Measurements from ENCODE around the gene VSNL1.

VSNL1 gene

DNA sequence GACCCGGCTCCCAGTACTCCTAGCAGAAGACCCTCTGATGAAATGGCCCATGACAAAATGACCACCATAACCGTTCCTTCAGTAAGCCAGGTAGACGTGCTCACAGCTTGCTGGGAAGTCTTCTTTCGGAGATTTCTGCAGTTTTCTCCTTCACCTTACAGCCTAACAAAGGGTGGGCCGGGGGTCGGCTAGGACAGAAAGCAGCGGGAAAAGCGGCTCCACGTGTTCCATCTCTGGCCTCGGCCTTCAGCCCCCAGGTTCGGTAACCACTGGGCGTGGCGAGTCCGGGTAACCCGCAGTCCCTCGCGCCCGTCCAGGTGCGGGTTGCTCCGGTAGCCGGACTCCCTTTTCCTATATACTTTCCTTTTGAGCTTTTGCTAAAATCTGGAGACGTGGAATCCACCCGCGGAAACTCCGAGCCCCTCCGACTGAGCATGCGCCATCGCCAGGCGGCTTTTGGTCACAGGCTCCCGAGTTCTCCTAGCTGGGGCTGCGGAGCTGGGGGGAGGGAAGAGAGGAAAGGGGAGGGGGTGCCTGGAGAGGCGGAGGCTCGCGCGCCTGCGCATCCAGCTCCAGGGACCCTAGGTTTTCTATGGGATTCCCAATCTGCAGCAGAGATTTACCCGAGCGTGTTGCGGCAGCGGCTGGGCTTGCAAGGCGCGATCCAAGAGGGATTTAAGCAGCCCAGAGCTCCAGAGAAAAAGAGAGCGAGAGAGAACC lies at the start of gene VSNL1:
TSS of gene VSNL1 (plus strand) at position 604 of the 720 bp plus-strand sequence. CDS start 51,379 bp downstream, outside the sequence.
- in situ Hi-C loops (cut with HindIII; ENCODE audit: low sequenced_read_pairs), result no loop called here
- H3K4me3 ChIP-seq (ENCODE audit: low read depth, low read length), result peak within 1 kb of the TSS; percentile 63
- peak; percentile 94 for DNase-seq (ENCODE audit: low read depth, low spot score)
- TF ChIP-seq, protein P1, sequence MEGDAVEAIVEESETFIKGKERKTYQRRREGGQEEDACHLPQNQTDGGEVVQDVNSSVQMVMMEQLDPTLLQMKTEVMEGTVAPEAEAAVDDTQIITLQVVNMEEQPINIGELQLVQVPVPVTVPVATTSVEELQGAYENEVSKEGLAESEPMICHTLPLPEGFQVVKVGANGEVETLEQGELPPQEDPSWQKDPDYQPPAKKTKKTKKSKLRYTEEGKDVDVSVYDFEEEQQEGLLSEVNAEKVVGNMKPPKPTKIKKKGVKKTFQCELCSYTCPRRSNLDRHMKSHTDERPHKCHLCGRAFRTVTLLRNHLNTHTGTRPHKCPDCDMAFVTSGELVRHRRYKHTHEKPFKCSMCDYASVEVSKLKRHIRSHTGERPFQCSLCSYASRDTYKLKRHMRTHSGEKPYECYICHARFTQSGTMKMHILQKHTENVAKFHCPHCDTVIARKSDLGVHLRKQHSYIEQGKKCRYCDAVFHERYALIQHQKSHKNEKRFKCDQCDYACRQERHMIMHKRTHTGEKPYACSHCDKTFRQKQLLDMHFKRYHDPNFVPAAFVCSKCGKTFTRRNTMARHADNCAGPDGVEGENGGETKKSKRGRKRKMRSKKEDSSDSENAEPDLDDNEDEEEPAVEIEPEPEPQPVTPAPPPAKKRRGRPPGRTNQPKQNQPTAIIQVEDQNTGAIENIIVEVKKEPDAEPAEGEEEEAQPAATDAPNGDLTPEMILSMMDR (IDR thresholded peaks at IDR 0.05; ENCODE audit: low read depth, low read length), result no peak

- TF ChIP-seq, protein P1 (IDR thresholded peaks at IDR 0.05; ENCODE audit: low read depth, low read length), result no peak
- in situ Hi-C loops (cut with HindIII; ENCODE audit: low sequenced_read_pairs), result no loop called here
- no peak overlapping the region for H3K4me3 ChIP-seq (ENCODE audit: low read depth, low read length)
- DNase-seq (ENCODE audit: low read depth, low spot score), result no peak
These were observed 44.9 kb upstream of the VSNL1 start for GRCh38 chr2:17495590-17495989.

GRCh38 chr2:17497718-17498117 lies 42.8 kb upstream of the VSNL1 start:
- DNase-seq (ENCODE audit: low read depth, low spot score), result no peak
- in situ Hi-C loops (cut with HindIII; ENCODE audit: low sequenced_read_pairs), result no loop called here
- TF ChIP-seq, protein P1 (IDR thresholded peaks at IDR 0.05; ENCODE audit: low read depth, low read length), result no peak
- H3K4me3 ChIP-seq (ENCODE audit: low read depth, low read length), result no peak overlapping the region

DNA sequence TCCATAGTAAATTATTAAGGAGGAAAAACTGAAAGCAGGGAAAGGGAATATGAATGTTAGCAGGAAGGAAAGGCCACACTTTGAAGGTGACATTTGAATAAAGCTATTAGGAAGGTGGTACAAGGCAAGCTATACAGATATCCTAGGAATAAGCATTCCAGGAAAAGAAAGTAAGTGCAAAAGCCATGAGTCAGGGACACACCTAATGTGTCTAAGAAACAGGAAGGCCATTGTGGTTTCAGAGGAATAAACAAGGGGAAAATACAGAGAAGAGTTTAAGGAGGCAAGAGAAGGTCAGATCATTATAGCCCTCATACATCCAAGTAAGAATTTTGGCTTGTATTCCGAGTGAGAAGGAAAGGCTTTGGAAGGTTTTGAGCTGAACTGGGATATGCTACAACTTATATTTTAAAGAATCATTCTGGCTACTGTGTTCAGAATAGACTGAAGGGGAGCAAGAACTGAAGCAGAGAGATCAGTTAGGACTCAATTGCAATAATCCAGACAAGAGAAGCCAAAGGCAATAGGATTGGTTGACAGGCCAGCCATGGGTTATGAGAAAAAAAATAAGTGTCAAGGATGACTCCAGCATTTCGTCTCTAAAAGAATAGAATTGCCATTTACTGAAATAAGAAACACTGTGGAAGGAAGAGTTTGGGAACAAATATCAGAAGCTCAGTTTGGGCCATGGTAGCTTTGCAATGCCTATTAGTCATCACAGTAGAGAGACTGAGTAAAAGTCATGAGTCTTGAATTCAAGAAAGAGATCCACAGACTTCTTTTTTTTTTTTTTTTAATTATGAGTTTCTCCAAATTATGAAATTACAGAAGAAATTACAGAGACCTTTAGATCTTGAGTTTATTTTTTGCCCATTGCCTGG lies 33.5 kb upstream of the VSNL1 start:
- DNase-seq (ENCODE audit: low read depth, low spot score), result peak; percentile 20
- H3K4me3 ChIP-seq (ENCODE audit: low read depth, low read length), result no peak overlapping the region
- TF ChIP-seq, protein P1 (IDR thresholded peaks at IDR 0.05; ENCODE audit: low read depth, low read length), result no peak
- in situ Hi-C loops (cut with HindIII; ENCODE audit: low sequenced_read_pairs), result no loop called here

DNA sequence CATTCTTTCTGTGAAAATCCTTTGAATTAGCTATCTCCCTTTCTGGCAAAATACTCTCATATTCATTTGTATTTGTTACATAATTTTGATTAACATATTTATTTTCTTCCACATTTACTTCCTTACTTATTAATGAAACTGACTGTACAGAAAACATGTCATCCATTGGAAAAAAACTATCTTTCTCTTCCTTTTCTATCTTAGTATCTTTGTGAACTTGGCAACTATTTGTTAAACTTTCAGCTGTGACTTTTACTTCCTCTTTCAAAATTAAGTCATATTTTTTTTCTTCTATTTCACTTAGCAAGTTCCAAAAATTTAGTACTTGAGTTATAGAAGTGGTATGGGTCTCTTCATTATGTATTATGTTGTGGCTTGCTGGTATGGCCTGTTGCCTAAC lies 24.8 kb upstream of the VSNL1 start:
- H3K4me3 ChIP-seq (ENCODE audit: low read depth, low read length), result no peak overlapping the region
- DNase-seq (ENCODE audit: low read depth, low spot score), result no peak
- in situ Hi-C loops (cut with HindIII; ENCODE audit: low sequenced_read_pairs), result no loop called here
- TF ChIP-seq, protein P1 (IDR thresholded peaks at IDR 0.05; ENCODE audit: low read depth, low read length), result no peak

DNA sequence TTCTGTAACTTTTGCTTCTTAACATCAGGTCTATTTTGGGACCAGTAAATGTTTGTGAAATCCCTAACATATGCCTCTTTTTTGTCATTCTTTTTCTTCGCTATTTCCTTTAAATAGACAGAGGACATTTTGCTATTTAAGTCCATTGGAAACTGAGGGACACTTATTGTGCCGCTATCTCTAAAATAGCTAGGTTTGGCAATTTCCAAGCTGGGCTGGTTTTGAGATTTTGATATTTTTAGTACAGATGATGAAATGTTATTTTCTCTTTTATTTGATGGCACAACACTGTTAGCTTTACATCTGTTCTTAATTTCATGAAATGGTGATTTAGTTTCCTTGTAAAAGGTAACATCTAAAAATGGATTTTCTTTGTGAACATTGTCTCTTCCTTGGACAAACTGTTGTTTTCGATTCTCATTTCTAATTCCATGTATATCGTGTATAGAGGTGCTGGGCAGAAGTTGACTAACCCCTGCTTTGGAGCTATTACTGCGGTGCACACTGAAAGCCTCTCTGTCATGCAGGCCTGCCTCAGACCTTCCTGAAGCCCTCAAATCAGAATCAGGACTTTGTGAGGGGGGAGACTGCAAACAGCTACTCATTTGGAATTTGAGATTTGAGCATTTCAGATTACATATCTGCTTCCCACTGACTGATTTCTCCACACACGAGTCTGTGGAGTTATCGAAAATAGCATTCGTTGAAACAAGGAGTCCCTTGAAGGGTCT lies 22.9 kb upstream of the VSNL1 start:
- peak overlapping the region; percentile 51 for H3K4me3 ChIP-seq (ENCODE audit: low read depth, low read length)
- DNase-seq (ENCODE audit: low read depth, low spot score), result no peak
- TF ChIP-seq, protein P1 (IDR thresholded peaks at IDR 0.05; ENCODE audit: low read depth, low read length), result no peak
- in situ Hi-C loops (cut with HindIII; ENCODE audit: low sequenced_read_pairs), result no loop called here
